Glutamatergic neuron (in vitro differentiated cells): ENCODE results near the gene FHIT. TPM values are rescaled to one million over a fixed set of nuclear protein-coding genes. Genes with fewer than 3 reads are reported as not detected.
A peak's percentile ranks its signal among the peaks of the same experiment; 100 is the strongest.

Experiments
- DNase-seq: peaks from one replicate; pipeline ENCODE4 v3.0.0; 2022
- H3K27ac Mint-ChIP-seq: one replicate; pipeline ENCODE4 v1.8.0; 2020; ENCODE audit warnings: mild to moderate bottlenecking, mixed read lengths, inconsistent platforms; ENCODE audit not compliant: unreplicated experiment
- H3K27me3 Mint-ChIP-seq: one replicate; pipeline ENCODE4 v1.8.0; 2020; ENCODE audit warnings: mild to moderate bottlenecking, moderate library complexity, mixed read lengths, inconsistent platforms; ENCODE audit not compliant: unreplicated experiment
- H3K36me3 Mint-ChIP-seq: one replicate; pipeline ENCODE4 v1.8.0; 2020; ENCODE audit warnings: mild to moderate bottlenecking, mixed read lengths, inconsistent platforms; ENCODE audit not compliant: unreplicated experiment
- H3K4me1 Mint-ChIP-seq: one replicate; pipeline ENCODE4 v1.8.0; 2020; ENCODE audit warnings: mild to moderate bottlenecking, low read depth, mixed read lengths, inconsistent platforms; ENCODE audit not compliant: unreplicated experiment
- H3K4me3 Mint-ChIP-seq: one replicate; pipeline ENCODE4 v1.8.0; 2020; ENCODE audit warnings: mild to moderate bottlenecking, mixed read lengths, inconsistent platforms; ENCODE audit not compliant: unreplicated experiment
- H3K9me3 Mint-ChIP-seq: one replicate; pipeline ENCODE4 v1.8.0; 2020; ENCODE audit warnings: mild to moderate bottlenecking, moderate library complexity, mixed read lengths, inconsistent platforms; ENCODE audit not compliant: unreplicated experiment
- total RNA-seq: library from RNA; stranded (reverse); fragmentation: NEBNext Ultra II Directional; extraction: Animal tissue kit (Norgen Biotek cat#: 25700); gene quantifications from one replicate; pipeline ENCODE4 v1.2.1, GENCODE V29; 2021; ENCODE audit not compliant: unreplicated experiment
- TF ChIP-seq, protein P1 (sequence below): fragments of 200-600 bp; sonication (generic); IDR thresholded peaks from one replicate; pipeline ENCODE4 v1.5.0; 2021; ENCODE audit not compliant: partially characterized antibody, unreplicated experiment

FHIT gene
- total RNA-seq, 1 donor from 2014 or later = 15.2 TPM

- TF ChIP-seq, protein P1, sequence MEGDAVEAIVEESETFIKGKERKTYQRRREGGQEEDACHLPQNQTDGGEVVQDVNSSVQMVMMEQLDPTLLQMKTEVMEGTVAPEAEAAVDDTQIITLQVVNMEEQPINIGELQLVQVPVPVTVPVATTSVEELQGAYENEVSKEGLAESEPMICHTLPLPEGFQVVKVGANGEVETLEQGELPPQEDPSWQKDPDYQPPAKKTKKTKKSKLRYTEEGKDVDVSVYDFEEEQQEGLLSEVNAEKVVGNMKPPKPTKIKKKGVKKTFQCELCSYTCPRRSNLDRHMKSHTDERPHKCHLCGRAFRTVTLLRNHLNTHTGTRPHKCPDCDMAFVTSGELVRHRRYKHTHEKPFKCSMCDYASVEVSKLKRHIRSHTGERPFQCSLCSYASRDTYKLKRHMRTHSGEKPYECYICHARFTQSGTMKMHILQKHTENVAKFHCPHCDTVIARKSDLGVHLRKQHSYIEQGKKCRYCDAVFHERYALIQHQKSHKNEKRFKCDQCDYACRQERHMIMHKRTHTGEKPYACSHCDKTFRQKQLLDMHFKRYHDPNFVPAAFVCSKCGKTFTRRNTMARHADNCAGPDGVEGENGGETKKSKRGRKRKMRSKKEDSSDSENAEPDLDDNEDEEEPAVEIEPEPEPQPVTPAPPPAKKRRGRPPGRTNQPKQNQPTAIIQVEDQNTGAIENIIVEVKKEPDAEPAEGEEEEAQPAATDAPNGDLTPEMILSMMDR = no peak
- no peak for DNase-seq
- peaks cover 11% of the 10 kb centered on the region for H3K4me1 Mint-ChIP-seq
- peak overlapping the region; percentile 84 for H3K27ac Mint-ChIP-seq
- H3K27me3 Mint-ChIP-seq = no peaks in the 10 kb centered on the region
- peaks cover 2% of the 10 kb centered on the region for H3K9me3 Mint-ChIP-seq
- no peak overlapping the region for H3K4me3 Mint-ChIP-seq
- H3K36me3 Mint-ChIP-seq = no peaks in the 10 kb centered on the region
Observed at GRCh38 chr3:61061092-61061723, 190.0 kb downstream of the FHIT start.

DNA sequence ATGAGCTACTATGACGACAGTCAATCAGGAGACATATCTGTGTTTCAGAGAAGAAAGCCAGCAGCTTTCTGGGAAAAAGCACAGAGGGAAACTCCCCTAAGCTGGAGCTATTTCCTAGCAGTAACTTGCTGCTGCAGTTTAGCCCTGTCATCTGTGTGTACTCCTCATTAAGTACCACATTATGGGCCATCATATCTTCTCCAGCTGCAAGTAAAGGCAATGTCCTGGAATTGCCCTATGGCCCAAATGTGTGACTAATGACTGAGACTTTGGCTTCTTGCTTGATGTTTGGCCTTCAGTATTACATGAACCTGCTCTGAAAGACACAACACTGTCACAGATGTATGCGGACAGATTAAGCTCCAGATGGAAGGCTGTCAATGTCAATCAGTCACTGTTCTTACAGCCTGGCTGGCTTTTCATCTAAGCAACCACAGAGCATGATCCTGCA, 190.8 kb downstream of the FHIT start:
- DNase-seq = peak; percentile 26
- H3K27ac Mint-ChIP-seq = peak overlapping the region; percentile 88

DNA sequence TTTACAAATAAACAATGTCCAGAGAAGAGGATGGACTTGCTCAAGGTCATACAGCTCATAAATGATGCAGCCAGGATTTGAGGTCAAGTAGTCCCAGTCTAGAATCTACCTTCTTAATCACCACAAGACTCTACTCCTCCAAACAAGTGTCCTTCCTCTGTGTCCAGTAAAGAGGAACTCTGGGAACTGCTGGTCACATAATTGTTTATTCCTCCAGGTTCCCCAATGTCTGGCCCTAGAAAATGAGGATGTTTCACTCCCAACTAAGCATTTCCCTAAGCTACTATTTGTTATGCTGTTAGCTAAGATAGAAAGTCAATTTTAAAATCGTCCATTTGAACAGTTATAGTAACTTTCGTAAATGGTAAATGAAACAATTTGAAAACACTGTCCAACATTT, 192.4 kb downstream of the FHIT start:
- Mint-ChIP-seq H3K4me3 (no peak overlapping the region), H3K4me1 (peaks cover 11% of the 10 kb centered on the region), H3K36me3 (no peaks in the 10 kb centered on the region), H3K9me3 (peaks cover 2% of the 10 kb centered on the region), H3K27ac (no peak overlapping the region), H3K27me3 (no peaks in the 10 kb centered on the region)
- DNase-seq = no peak
- TF ChIP-seq, protein P1 = no peak

More for the DNA sequence above, 190.8 kb downstream of the FHIT start:
- Mint-ChIP-seq H3K9me3 (peaks cover 2% of the 10 kb centered on the region), H3K36me3 (no peaks in the 10 kb centered on the region), H3K4me1 (peaks cover 11% of the 10 kb centered on the region), H3K27me3 (no peaks in the 10 kb centered on the region), H3K4me3 (no peak overlapping the region)
- TF ChIP-seq, protein P1 = no peak

- Mint-ChIP-seq H3K4me3 (no peak overlapping the region), H3K36me3 (no peaks in the 10 kb centered on the region), H3K4me1 (peaks cover 11% of the 10 kb centered on the region), H3K27me3 (no peaks in the 10 kb centered on the region), H3K27ac (no peak overlapping the region), H3K9me3 (peaks cover 2% of the 10 kb centered on the region)
- TF ChIP-seq, protein P1 = no peak
- DNase-seq = no peak
Observed at GRCh38 chr3:61057464-61057863, 193.8 kb downstream of the FHIT start.

- DNase-seq = no peak
- peaks cover under 1% of the 10 kb centered on the region for H3K9me3 Mint-ChIP-seq
- H3K36me3 Mint-ChIP-seq = no peaks in the 10 kb centered on the region
- TF ChIP-seq, protein P1 = no peak
- peaks cover 2% of the 10 kb centered on the region for H3K4me1 Mint-ChIP-seq
- H3K4me3 Mint-ChIP-seq = no peak overlapping the region
- H3K27me3 Mint-ChIP-seq = no peaks in the 10 kb centered on the region
- H3K27ac Mint-ChIP-seq = no peak overlapping the region
Observed at GRCh38 chr3:61055447-61055846, 195.8 kb downstream of the FHIT start.
